Activated CD8-positive, alpha-beta T cell treated with anti-CD3 and anti-CD28 coated beads, Interleukin-2, amount 10 ng/mL, durations not matched to agents 7 days and 5 days (primary cell): ENCODE results near the gene EYS. TPM values are rescaled to one million over a fixed set of nuclear protein-coding genes. Genes with fewer than 3 reads are reported as not detected.
"Not testable (repeated sequence)": the region's sequence is repeated elsewhere in the genome, so short reads cannot be mapped to it uniquely, and the experiment has no call there.

ENCODE experiments used
- ATAC-seq: fragments of 150-1000 bp; cut with Tn5 transposase; one replicate; pipeline ENCODE4 v1.10.0; 2021; ENCODE audit warnings: moderate library complexity
- CTCF ChIA-PET: fragments of 350-600 bp; sonication (Branson Sonifier 250); formaldehyde crosslinking; loops from one replicate; lab custom pipeline; 2021; ENCODE audit warnings: antibody characterized with exemption; lab: Charles Lee
- POLR2A ChIA-PET: fragments of 350-600 bp; sonication (Branson Sonifier 250); formaldehyde crosslinking; loops from one replicate; lab custom pipeline; 2021; ENCODE audit warnings: antibody characterized with exemption; lab: Charles Lee
- DNase-seq: peaks from one replicate; pipeline ENCODE4 v3.0.0-alpha.2; 2020
- H3K27ac Mint-ChIP-seq: one replicate; pipeline ENCODE4 v1.8.0; 2021; ENCODE audit warnings: mild to moderate bottlenecking, mixed read lengths
- H3K27me3 Mint-ChIP-seq: one replicate; pipeline ENCODE4 v1.8.0; 2021; ENCODE audit warnings: low read depth, mixed read lengths
- H3K36me3 Mint-ChIP-seq: one replicate; pipeline ENCODE4 v1.8.0; 2021; ENCODE audit warnings: low read depth, mixed read lengths
- H3K4me1 Mint-ChIP-seq: one replicate; pipeline ENCODE4 v1.8.0; 2021; ENCODE audit warnings: low read depth, mixed read lengths
- H3K4me3 Mint-ChIP-seq: one replicate; pipeline ENCODE4 v1.8.0; 2021; ENCODE audit warnings: mild to moderate bottlenecking, mixed read lengths
- H3K9me3 Mint-ChIP-seq: one replicate; pipeline ENCODE4 v1.8.0; 2022; ENCODE audit warnings: mixed read lengths; ENCODE audit not compliant: insufficient read depth
- total RNA-seq, 2 experiments: library from RNA; stranded (reverse); gene quantifications; one replicate each; pipeline ENCODE4 v1.2.3, GENCODE V29; 2021

Gene EYS
- total RNA-seq, 2 experiments from 2014 or later, result not detected

GRCh38 chr6:63862486-63863198 lies 1844.4 kb downstream of the EYS start:
- Mint-ChIP-seq H3K4me3 (no peak overlapping the region), H3K36me3 (no peaks in the 10 kb centered on the region), H3K27ac (no peak overlapping the region), H3K27me3 (peaks cover 2% of the 10 kb centered on the region), H3K4me1 (no peaks in the 10 kb centered on the region), H3K9me3 (no peaks in the 10 kb centered on the region)
- CTCF ChIA-PET, result no interaction called here
- ATAC-seq, result no peak
- DNase-seq, result no peak
- POLR2A ChIA-PET, result no interaction called here

GRCh38 chr6:63859528-63859927 lies 1847.5 kb downstream of the EYS start:
- peaks cover 2% of the 10 kb centered on the region for H3K27me3 Mint-ChIP-seq
- H3K27ac Mint-ChIP-seq, result no peak overlapping the region
- no peak for DNase-seq
- no peak overlapping the region for H3K4me3 Mint-ChIP-seq
- H3K9me3 Mint-ChIP-seq, result no peaks in the 10 kb centered on the region
- ATAC-seq, result no peak
- ChIA-PET POLR2A (no interaction called here), CTCF (interaction anchor here (0.6 kb wide), 1 partner anchor 19 kb away, joined by 3 read pairs; no protein-coding TSS in a partner anchor)
- H3K4me1 Mint-ChIP-seq, result no peaks in the 10 kb centered on the region
- H3K36me3 Mint-ChIP-seq, result no peaks in the 10 kb centered on the region

- no peaks in the 10 kb centered on the region for H3K36me3 Mint-ChIP-seq
- ChIA-PET CTCF (no interaction called here), POLR2A (no interaction called here)
- no peak for ATAC-seq
- DNase-seq, result no peak
- no peaks in the 10 kb centered on the region for H3K4me1 Mint-ChIP-seq
- H3K9me3 Mint-ChIP-seq, result no peaks in the 10 kb centered on the region
- no peaks in the 10 kb centered on the region for H3K27me3 Mint-ChIP-seq
- no peak overlapping the region for H3K4me3 Mint-ChIP-seq
- no peak overlapping the region for H3K27ac Mint-ChIP-seq
Measured at GRCh38 chr6:63858691-63859090, 1848.3 kb downstream of the EYS start.

GRCh38 chr6:63856271-63856670 lies 1850.8 kb downstream of the EYS start:
- no peak for DNase-seq
- H3K27me3 Mint-ChIP-seq, result no peaks in the 10 kb centered on the region
- no peaks in the 10 kb centered on the region for H3K36me3 Mint-ChIP-seq
- ATAC-seq, result no peak
- peaks cover 4% of the 10 kb centered on the region for H3K9me3 Mint-ChIP-seq
- CTCF ChIA-PET, result no interaction called here
- H3K27ac Mint-ChIP-seq, result no peak overlapping the region
- POLR2A ChIA-PET, result no interaction called here
- no peak overlapping the region for H3K4me3 Mint-ChIP-seq
- no peaks in the 10 kb centered on the region for H3K4me1 Mint-ChIP-seq

GRCh38 chr6:63844287-63844686 lies 1862.7 kb downstream of the EYS start:
- CTCF ChIA-PET, result no interaction called here
- Mint-ChIP-seq H3K9me3 (no peaks in the 10 kb centered on the region), H3K4me3 (no peak overlapping the region), H3K36me3 (no peaks in the 10 kb centered on the region), H3K4me1 (no peaks in the 10 kb centered on the region), H3K27me3 (no peaks in the 10 kb centered on the region), H3K27ac (no peak overlapping the region)
- ATAC-seq (no peak), DNase-seq (no peak)
- POLR2A ChIA-PET, result no interaction called here

- Mint-ChIP-seq H3K9me3 (no peaks in the 10 kb centered on the region), H3K4me1 (no peaks in the 10 kb centered on the region), H3K4me3 (no peak overlapping the region), H3K27me3 (no peaks in the 10 kb centered on the region), H3K27ac (no peak overlapping the region), H3K36me3 (no peaks in the 10 kb centered on the region)
- no peak for ATAC-seq
- ChIA-PET CTCF (no interaction called here), POLR2A (no interaction called here)
- DNase-seq, result no peak
Measured at GRCh38 chr6:63839485-63839884, 1867.5 kb downstream of the EYS start.

- H3K9me3 Mint-ChIP-seq, H3K36me3 Mint-ChIP-seq, H3K27me3 Mint-ChIP-seq, CTCF ChIA-PET, DNase-seq, ATAC-seq, H3K4me1 Mint-ChIP-seq, H3K27ac Mint-ChIP-seq, POLR2A ChIA-PET, H3K4me3 Mint-ChIP-seq: not testable (repeated sequence)
Measured at GRCh38 chr6:63828678-63829077, 1878.3 kb downstream of the EYS start.

- POLR2A ChIA-PET, result no interaction called here
- Mint-ChIP-seq H3K4me3 (no peak overlapping the region), H3K4me1 (no peaks in the 10 kb centered on the region), H3K27me3 (no peaks in the 10 kb centered on the region), H3K27ac (no peak overlapping the region), H3K9me3 (peaks cover 4% of the 10 kb centered on the region), H3K36me3 (no peaks in the 10 kb centered on the region)
- ATAC-seq (no peak), DNase-seq (no peak)
- CTCF ChIA-PET, result no interaction called here
Measured at GRCh38 chr6:63824722-63825121, 1882.3 kb downstream of the EYS start.

GRCh38 chr6:63821442-63821841 lies 1885.6 kb downstream of the EYS start:
- POLR2A ChIA-PET, result no interaction called here

GRCh38 chr6:63819831-63820230 lies 1887.2 kb downstream of the EYS start:
- Mint-ChIP-seq H3K27me3 (peaks cover 3% of the 10 kb centered on the region), H3K9me3 (no peaks in the 10 kb centered on the region), H3K36me3 (no peaks in the 10 kb centered on the region), H3K27ac (no peak overlapping the region), H3K4me1 (no peaks in the 10 kb centered on the region), H3K4me3 (no peak overlapping the region)
- DNase-seq, result no peak
- ChIA-PET CTCF (no interaction called here), POLR2A (no interaction called here)
- no peak for ATAC-seq

More at GRCh38 chr6:63821442-63821841, 1885.6 kb downstream of the EYS start:
- DNase-seq (no peak), ATAC-seq (no peak)
- H3K9me3 Mint-ChIP-seq, result no peaks in the 10 kb centered on the region
- H3K27ac Mint-ChIP-seq, result no peak overlapping the region
- peaks cover 2% of the 10 kb centered on the region for H3K27me3 Mint-ChIP-seq
- H3K36me3 Mint-ChIP-seq, result no peaks in the 10 kb centered on the region
- CTCF ChIA-PET, result no interaction called here
- no peaks in the 10 kb centered on the region for H3K4me1 Mint-ChIP-seq
- H3K4me3 Mint-ChIP-seq, result no peak overlapping the region

GRCh38 chr6:63817492-63818050 lies 1889.5 kb downstream of the EYS start:
- Mint-ChIP-seq H3K27ac (no peak overlapping the region), H3K4me3 (no peak overlapping the region), H3K9me3 (no peaks in the 10 kb centered on the region), H3K27me3 (peaks cover 3% of the 10 kb centered on the region), H3K4me1 (no peaks in the 10 kb centered on the region), H3K36me3 (no peaks in the 10 kb centered on the region)
- ATAC-seq (no peak), DNase-seq (no peak)
- ChIA-PET POLR2A (no interaction called here), CTCF (no interaction called here)

- no peak for DNase-seq
- no peak overlapping the region for H3K27ac Mint-ChIP-seq
- H3K4me3 Mint-ChIP-seq, result no peak overlapping the region
- CTCF ChIA-PET, result no interaction called here
- no peak for ATAC-seq
- POLR2A ChIA-PET, result no interaction called here
- no peaks in the 10 kb centered on the region for H3K9me3 Mint-ChIP-seq
- no peaks in the 10 kb centered on the region for H3K36me3 Mint-ChIP-seq
- peaks cover 3% of the 10 kb centered on the region for H3K27me3 Mint-ChIP-seq
- H3K4me1 Mint-ChIP-seq, result no peaks in the 10 kb centered on the region
Measured at GRCh38 chr6:63816982-63817436, 1890.0 kb downstream of the EYS start.
